Coronary artery (tissue), 2 donors: ENCODE measurements around the gene ADARB2.

ENCODE experiments used
- DNase-seq: peaks from one replicate; pipeline ENCODE4 v3.0.0-alpha.2; 2017; ENCODE audit warnings: low spot score
- H3K27ac ChIP-seq, 2 donors: fragments of 200-600 bp; sonication (generic); one replicate each; pipeline ENCODE4 v1.5.1; 2016 to 2019
- H3K4me3 ChIP-seq: fragments of 200-600 bp; sonication (generic); 2 replicates; pipeline ENCODE4 v1.5.1; 2016; ENCODE audit warnings: mild to moderate bottlenecking, moderate library complexity
- TF ChIP-seq, protein P1 (sequence below): fragments of 200-600 bp; sonication (generic); IDR thresholded peaks from one replicate; pipeline ENCODE4 v1.5.1; 2019; ENCODE audit warnings: antibody characterized with exemption

Gene ADARB2

DNA sequence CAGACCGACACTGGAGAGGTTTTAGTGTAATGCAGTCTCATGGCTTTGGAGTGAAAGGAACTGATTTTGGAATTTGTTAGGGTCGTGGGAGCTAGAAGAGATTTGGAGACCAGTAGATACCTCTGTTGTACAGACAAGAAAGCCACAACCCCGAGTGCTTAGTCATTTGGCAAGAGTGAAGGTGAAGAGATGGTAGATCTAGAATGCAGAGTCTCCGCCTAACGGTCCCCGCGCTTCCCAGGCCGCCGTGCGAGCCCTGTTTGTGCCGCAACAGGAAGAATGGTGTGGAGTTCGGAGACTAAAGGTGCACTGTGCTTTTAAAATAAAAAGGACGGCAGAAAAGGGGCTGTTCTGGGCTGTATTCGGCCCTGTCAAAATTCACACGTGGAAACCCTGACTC lies 186.7 kb downstream of the ADARB2 start:
- H3K4me3 ChIP-seq: no peak overlapping the region
- TF ChIP-seq, protein P1, sequence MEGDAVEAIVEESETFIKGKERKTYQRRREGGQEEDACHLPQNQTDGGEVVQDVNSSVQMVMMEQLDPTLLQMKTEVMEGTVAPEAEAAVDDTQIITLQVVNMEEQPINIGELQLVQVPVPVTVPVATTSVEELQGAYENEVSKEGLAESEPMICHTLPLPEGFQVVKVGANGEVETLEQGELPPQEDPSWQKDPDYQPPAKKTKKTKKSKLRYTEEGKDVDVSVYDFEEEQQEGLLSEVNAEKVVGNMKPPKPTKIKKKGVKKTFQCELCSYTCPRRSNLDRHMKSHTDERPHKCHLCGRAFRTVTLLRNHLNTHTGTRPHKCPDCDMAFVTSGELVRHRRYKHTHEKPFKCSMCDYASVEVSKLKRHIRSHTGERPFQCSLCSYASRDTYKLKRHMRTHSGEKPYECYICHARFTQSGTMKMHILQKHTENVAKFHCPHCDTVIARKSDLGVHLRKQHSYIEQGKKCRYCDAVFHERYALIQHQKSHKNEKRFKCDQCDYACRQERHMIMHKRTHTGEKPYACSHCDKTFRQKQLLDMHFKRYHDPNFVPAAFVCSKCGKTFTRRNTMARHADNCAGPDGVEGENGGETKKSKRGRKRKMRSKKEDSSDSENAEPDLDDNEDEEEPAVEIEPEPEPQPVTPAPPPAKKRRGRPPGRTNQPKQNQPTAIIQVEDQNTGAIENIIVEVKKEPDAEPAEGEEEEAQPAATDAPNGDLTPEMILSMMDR: no peak
- DNase-seq: no peak
- H3K27ac ChIP-seq: no peak overlapping the region

DNA sequence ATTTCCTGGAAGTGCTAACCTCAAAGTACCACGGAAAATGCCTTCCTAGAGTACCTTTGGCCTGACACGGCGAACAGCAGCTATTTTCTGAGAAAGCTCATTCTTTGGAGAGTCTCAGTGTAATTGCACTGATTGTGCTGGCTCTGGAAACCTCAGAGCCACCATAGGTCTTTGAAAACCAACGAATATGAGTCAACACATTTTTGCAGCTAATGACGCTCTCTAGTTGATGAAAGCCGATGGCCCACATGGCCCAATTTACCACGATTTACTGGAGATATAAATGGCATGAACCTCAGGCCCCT lies 187.1 kb downstream of the ADARB2 start:
- no peak overlapping the region for H3K27ac ChIP-seq
- H3K4me3 ChIP-seq: no peak overlapping the region
- TF ChIP-seq, protein P1: no peak
- DNase-seq: no peak

DNA sequence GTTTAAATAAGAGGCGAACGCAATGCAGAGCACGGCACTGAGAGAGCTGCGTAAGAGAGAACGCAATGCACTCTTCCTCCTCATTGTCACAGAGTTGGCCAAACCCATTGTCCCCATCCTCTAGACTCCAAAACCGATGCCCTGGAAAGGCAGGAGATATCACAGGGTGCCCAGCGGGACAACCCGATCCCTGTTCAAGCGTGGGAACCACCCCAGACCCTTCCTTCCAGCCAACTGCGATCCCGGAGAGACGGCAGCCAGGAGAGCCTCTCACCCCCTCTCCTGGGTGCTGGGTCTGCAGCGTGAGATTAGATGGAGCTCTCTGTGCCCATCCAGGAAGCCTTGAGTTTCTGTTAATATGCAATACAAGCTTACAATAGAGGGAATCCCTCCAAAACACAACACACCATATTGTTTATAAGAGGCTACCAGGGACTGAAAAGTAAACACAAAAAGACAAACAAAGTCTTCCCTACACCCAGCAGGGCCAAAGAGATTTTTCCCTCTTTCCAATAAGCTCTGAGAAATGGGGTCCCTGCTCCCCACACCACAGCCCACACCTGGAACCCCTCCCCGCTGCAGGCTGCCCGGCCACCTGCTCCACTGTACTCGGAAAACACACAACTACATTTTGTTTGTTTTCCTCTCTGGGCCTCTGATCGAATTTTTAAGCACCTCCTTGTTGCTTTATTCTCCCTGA lies 187.6 kb downstream of the ADARB2 start:
- TF ChIP-seq, protein P1: no peak
- Histone ChIP-seq H3K27ac (no peak overlapping the region), H3K4me3 (no peak overlapping the region)
- DNase-seq: no peak

DNA sequence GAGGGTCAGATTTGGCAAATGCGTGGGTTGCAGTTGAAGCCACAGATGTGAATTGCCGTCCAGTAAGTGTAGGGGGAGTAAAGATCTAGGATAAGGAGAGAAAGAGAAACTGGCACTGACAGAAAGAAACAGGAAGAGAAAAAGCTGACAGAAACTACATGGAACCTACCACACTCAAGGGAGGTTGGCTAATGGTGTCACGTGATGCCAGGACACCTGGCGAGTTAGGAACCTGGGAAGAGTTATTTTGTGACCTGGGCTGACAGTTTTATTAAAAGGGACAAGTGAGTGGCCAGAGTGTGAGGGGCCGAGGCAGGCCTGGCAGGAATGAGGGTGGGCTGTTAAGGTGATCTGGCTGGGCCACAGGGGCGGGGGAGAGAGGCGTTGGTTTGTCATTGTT lies 188.7 kb downstream of the ADARB2 start:
- DNase-seq: no peak
- H3K27ac ChIP-seq: no peak overlapping the region
- H3K4me3 ChIP-seq: no peak overlapping the region
- TF ChIP-seq, protein P1: no peak

DNA sequence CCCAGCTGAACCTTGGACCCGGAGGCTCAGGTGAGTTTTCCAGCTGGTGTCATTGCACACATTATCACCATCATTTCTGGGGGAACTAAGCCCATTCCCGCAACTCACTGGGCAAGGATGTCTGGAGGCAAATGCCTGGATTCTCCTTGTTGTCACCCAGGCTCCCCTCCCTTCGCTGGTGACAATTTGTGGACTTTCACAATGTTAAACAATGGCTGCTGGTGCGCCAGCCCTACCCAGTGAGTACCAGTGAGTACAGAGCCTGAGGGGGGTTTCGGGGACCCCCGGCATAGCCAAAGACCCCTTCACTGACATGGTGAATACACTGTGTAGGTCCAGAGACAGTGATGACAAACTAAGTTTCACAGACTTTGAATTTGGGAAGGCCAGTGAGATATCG lies 189.2 kb downstream of the ADARB2 start:
- no peak overlapping the region for H3K27ac ChIP-seq
- no peak for DNase-seq
- TF ChIP-seq, protein P1: no peak
- H3K4me3 ChIP-seq: no peak overlapping the region

DNA sequence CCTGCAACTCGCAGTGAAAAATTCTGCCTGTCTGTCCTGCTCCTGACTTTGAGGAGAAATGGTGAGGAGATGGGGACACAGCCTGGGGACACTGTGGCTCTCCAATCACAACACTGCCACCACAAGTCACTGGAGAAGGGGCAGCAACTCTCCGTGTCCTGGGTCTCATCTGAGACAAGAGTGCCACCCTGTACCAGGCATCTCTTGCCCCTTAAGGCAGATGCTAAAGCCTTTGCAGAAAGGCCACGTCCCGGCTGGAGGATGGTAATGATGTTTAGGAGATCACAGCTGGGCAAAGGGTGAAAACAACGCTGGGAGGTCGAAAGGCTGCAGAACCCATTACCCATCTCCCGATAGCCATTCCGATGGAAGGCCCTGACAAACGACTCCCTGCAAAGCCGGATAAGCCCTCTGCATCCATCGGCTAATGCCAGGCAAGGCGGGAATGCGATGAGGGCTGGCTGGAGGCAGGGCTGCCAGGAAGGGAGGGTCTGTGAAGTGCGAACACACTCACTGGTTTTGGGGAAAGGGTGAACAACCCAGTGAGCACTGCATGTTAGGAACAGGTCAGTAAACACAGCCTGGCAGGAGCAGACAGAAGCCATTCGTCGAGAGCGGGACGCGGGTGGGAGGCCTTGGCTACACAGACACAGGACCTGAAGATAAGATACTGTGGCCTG lies 190.8 kb downstream of the ADARB2 start:
- no peak overlapping the region for H3K27ac ChIP-seq
- no peak for DNase-seq
- H3K4me3 ChIP-seq: no peak overlapping the region
- TF ChIP-seq, protein P1: no peak

DNA sequence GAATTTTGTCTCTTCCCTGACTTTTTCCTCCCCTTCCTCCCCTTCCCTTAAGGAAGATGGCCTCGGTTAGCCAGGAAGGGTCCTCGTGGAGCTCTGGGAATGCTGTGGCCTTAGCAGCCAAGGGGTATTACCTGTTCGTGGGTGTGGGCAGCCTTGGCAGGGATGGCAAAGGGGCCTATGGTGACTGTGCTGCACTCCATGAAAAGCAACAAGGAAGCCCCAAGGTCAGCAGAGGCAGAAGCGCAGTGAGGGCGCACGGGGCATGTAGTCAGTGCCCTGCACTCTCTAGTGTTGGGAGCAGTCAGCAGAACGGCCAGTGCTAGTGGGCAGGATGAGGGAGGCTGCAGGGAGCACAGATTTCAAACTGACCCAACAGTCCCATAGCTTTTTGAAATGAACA lies 191.8 kb downstream of the ADARB2 start:
- no peak for DNase-seq
- H3K27ac ChIP-seq: no peak overlapping the region
- TF ChIP-seq, protein P1: no peak
- no peak overlapping the region for H3K4me3 ChIP-seq
